ENCODE results near the gene AMMECR1.
"Not testable (repeated sequence)": the region's sequence is repeated elsewhere in the genome, so short reads cannot be mapped to it uniquely, and the experiment has no call there.

The AMMECR1 gene

DNA sequence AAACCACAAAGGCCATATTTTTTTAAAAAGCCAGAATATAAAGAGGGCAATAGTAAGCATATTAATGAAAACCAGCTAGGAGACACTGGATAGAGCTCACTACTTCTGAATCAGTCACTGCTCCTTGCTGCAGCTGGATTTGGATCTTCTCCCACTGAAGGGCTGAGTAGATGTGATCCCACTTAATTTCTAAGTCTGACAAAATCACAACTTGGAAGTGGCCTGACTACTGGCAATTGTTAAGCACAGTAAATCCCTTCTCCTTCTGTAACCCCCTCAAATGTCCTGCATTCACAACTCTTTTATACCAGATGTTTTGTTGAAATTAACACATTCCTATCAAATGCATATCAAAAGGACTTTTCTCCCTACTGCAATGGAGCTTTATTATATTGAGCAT lies 72.9 kb downstream of the AMMECR1 start:
- TF ChIP-seq, protein P1, sequence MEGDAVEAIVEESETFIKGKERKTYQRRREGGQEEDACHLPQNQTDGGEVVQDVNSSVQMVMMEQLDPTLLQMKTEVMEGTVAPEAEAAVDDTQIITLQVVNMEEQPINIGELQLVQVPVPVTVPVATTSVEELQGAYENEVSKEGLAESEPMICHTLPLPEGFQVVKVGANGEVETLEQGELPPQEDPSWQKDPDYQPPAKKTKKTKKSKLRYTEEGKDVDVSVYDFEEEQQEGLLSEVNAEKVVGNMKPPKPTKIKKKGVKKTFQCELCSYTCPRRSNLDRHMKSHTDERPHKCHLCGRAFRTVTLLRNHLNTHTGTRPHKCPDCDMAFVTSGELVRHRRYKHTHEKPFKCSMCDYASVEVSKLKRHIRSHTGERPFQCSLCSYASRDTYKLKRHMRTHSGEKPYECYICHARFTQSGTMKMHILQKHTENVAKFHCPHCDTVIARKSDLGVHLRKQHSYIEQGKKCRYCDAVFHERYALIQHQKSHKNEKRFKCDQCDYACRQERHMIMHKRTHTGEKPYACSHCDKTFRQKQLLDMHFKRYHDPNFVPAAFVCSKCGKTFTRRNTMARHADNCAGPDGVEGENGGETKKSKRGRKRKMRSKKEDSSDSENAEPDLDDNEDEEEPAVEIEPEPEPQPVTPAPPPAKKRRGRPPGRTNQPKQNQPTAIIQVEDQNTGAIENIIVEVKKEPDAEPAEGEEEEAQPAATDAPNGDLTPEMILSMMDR (IDR thresholded peaks at IDR 0.05; ENCODE audit: borderline replicate concordance, extremely low read depth, low read length, poor library complexity, severe bottlenecking) = no peak
- TF ChIP-seq EZH2 (IDR thresholded peaks at IDR 0.05; ENCODE audit: borderline replicate concordance, low read depth, low read length, severe bottlenecking) = no peak
- no peak for ATAC-seq (ENCODE audit: insufficient read depth, low read depth)
- Histone ChIP-seq H3K9me3 (ENCODE audit: insufficient read depth, low read length, severe bottlenecking) (no peaks in the 10 kb centered on the region), H3K4me2 (ENCODE audit: insufficient read depth, low read length) (no peak overlapping the region), H3K9ac (ENCODE audit: low read depth, low read length) (no peak overlapping the region), H3K4me1 (ENCODE audit: insufficient read depth, low read length) (no peaks in the 10 kb centered on the region), H2AFZ (ENCODE audit: low read depth, low read length) (no peak overlapping the region), H3K36me3 (ENCODE audit: insufficient read depth, low read length) (no peaks in the 10 kb centered on the region), H3K27me3 (ENCODE audit: insufficient read depth, low read length, poor library complexity) (no peaks in the 10 kb centered on the region), H3K79me2 (ENCODE audit: insufficient read depth, low read length) (no peaks in the 10 kb centered on the region), H4K20me1 (ENCODE audit: insufficient read depth, low read length) (no peaks in the 10 kb centered on the region), H3K27ac (ENCODE audit: low read length) (no peak overlapping the region), H3K4me3 (ENCODE audit: low read depth in 1 of 2, low read length in 2 of 2) (no peak overlapping the region)
- no peak for DNase-seq

DNA sequence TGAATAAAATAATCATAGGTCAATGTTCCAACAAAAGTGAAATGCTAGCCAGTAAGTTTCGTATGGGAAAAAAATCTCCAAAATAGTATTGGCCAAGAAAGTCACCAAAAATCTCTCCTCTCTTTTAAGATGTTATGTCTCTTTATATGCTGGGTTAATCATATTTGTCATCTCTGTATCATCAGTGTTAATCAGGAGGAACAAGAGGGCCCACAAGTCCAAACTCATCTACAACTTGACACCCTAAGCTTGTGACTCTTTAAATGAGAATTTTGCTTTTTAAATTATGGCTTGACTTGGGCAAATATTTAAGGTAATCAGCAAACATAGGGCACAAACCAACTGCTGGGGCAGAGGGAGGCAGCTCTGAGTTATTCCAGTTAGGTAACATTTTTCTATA lies 75.5 kb downstream of the AMMECR1 start:
- no peaks in the 10 kb centered on the region for H3K4me1 ChIP-seq (ENCODE audit: insufficient read depth, low read length)
- no peak overlapping the region for H2AFZ ChIP-seq (ENCODE audit: low read depth, low read length)
- ATAC-seq (ENCODE audit: insufficient read depth, low read depth) = no peak
- no peak overlapping the region for H3K9ac ChIP-seq (ENCODE audit: low read depth, low read length)
- no peaks in the 10 kb centered on the region for H4K20me1 ChIP-seq (ENCODE audit: insufficient read depth, low read length)
- H3K27me3 ChIP-seq (ENCODE audit: insufficient read depth, low read length, poor library complexity) = no peaks in the 10 kb centered on the region
- no peak for TF ChIP-seq EZH2 (IDR thresholded peaks at IDR 0.05; ENCODE audit: borderline replicate concordance, low read depth, low read length, severe bottlenecking)
- TF ChIP-seq, protein P1 (IDR thresholded peaks at IDR 0.05; ENCODE audit: borderline replicate concordance, extremely low read depth, low read length, poor library complexity, severe bottlenecking) = no peak
- no peaks in the 10 kb centered on the region for H3K9me3 ChIP-seq (ENCODE audit: insufficient read depth, low read length, severe bottlenecking)
- no peaks in the 10 kb centered on the region for H3K79me2 ChIP-seq (ENCODE audit: insufficient read depth, low read length)
- no peak for DNase-seq
- no peak overlapping the region for H3K4me3 ChIP-seq (ENCODE audit: low read depth in 1 of 2, low read length in 2 of 2)
- no peaks in the 10 kb centered on the region for H3K36me3 ChIP-seq (ENCODE audit: insufficient read depth, low read length)
- H3K4me2 ChIP-seq (ENCODE audit: insufficient read depth, low read length) = no peak overlapping the region
- H3K27ac ChIP-seq (ENCODE audit: low read length) = no peak overlapping the region

DNA sequence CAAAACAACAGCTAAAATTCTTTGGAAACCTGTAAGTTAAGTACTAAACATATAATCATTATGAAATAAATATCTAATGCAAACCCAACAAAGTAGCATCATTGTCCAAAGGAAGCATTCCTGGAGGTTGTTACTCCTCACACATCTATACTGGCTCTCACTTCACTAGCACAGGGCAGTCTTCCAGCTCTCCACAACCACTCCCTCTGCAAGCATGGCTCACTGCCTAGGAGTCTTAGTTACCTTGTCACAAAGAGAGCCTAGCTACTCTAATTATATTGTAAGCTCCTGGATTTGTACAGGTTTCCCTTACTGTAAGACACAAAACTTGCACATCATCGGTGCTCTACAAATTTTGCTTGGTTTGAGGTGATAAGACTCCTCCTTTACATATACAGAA lies 76.1 kb downstream of the AMMECR1 start:
- H3K27ac ChIP-seq (ENCODE audit: low read length) = no peak overlapping the region
- ATAC-seq (ENCODE audit: insufficient read depth, low read depth) = no peak

DNA sequence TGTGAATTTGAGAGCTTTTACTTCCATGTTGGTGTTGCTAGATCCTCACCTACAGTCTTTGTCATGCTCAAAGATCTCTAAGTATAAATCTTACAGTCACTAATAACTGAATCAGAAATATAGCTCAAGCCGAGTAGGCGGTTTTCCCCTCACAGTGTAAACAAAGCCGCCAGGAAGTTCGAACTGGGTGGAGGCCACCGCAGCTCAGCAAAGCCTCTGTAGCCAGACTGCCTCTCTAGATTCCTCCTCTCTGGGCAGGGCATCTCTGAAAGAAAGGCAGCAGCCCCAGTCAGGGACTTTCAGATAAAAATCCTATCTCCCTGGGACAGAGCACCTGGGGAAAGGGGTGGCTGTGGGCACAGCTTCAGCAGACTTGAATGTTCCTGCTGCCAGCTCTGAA lies 79.6 kb downstream of the AMMECR1 start:
- H3K79me2 ChIP-seq (ENCODE audit: insufficient read depth, low read length); H2AFZ ChIP-seq (ENCODE audit: low read depth, low read length); H3K36me3 ChIP-seq (ENCODE audit: insufficient read depth, low read length); H3K4me2 ChIP-seq (ENCODE audit: insufficient read depth, low read length); H3K9me3 ChIP-seq (ENCODE audit: insufficient read depth, low read length, severe bottlenecking); H3K27me3 ChIP-seq (ENCODE audit: insufficient read depth, low read length, poor library complexity); H4K20me1 ChIP-seq (ENCODE audit: insufficient read depth, low read length); H3K9ac ChIP-seq (ENCODE audit: low read depth, low read length); H3K4me1 ChIP-seq (ENCODE audit: insufficient read depth, low read length); H3K27ac ChIP-seq (ENCODE audit: low read length); H3K4me3 ChIP-seq (ENCODE audit: low read depth in 1 of 2, low read length in 2 of 2); ATAC-seq (ENCODE audit: insufficient read depth, low read depth); DNase-seq: not testable (repeated sequence)

More for the DNA sequence above, 76.1 kb downstream of the AMMECR1 start:
- Histone ChIP-seq H3K36me3 (ENCODE audit: insufficient read depth, low read length) (no peaks in the 10 kb centered on the region), H3K4me2 (ENCODE audit: insufficient read depth, low read length) (no peak overlapping the region), H3K9ac (ENCODE audit: low read depth, low read length) (no peak overlapping the region), H3K27me3 (ENCODE audit: insufficient read depth, low read length, poor library complexity) (no peaks in the 10 kb centered on the region), H4K20me1 (ENCODE audit: insufficient read depth, low read length) (no peaks in the 10 kb centered on the region), H3K9me3 (ENCODE audit: insufficient read depth, low read length, severe bottlenecking) (no peaks in the 10 kb centered on the region), H3K4me1 (ENCODE audit: insufficient read depth, low read length) (no peaks in the 10 kb centered on the region), H2AFZ (ENCODE audit: low read depth, low read length) (no peak overlapping the region), H3K4me3 (ENCODE audit: low read depth in 1 of 2, low read length in 2 of 2) (no peak overlapping the region), H3K79me2 (ENCODE audit: insufficient read depth, low read length) (no peaks in the 10 kb centered on the region)
- TF ChIP-seq EZH2 (IDR thresholded peaks at IDR 0.05; ENCODE audit: borderline replicate concordance, low read depth, low read length, severe bottlenecking) = no peak
- TF ChIP-seq, protein P1 (IDR thresholded peaks at IDR 0.05; ENCODE audit: borderline replicate concordance, extremely low read depth, low read length, poor library complexity, severe bottlenecking) = no peak
- DNase-seq = no peak

DNA sequence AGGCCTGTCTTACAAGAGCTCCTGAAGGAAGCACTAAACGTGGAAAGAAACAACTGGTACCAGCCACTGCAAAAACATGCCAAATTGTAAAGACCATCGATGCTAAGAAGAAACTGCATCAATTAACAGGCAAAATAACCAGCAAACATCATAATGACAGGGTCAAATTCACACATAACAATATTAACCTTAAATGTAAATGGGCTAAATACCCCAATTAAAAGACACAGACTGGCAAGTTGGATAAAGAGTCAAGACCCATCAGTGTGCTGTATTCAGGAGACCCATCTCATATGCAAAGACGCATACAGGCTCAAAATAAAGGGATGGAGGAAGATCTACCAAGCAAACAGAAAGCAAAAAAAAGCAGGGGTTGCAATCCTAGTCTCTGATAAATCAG lies 86.4 kb downstream of the AMMECR1 start:
- not testable (repeated sequence) for H4K20me1 ChIP-seq (ENCODE audit: insufficient read depth, low read length); H3K9ac ChIP-seq (ENCODE audit: low read depth, low read length); H3K4me1 ChIP-seq (ENCODE audit: insufficient read depth, low read length); H3K27ac ChIP-seq (ENCODE audit: low read length); H3K36me3 ChIP-seq (ENCODE audit: insufficient read depth, low read length); H2AFZ ChIP-seq (ENCODE audit: low read depth, low read length); H3K79me2 ChIP-seq (ENCODE audit: insufficient read depth, low read length); H3K4me3 ChIP-seq (ENCODE audit: low read depth in 1 of 2, low read length in 2 of 2); H3K27me3 ChIP-seq (ENCODE audit: insufficient read depth, low read length, poor library complexity); H3K9me3 ChIP-seq (ENCODE audit: insufficient read depth, low read length, severe bottlenecking); ATAC-seq (ENCODE audit: insufficient read depth, low read depth); DNase-seq; H3K4me2 ChIP-seq (ENCODE audit: insufficient read depth, low read length)

DNA sequence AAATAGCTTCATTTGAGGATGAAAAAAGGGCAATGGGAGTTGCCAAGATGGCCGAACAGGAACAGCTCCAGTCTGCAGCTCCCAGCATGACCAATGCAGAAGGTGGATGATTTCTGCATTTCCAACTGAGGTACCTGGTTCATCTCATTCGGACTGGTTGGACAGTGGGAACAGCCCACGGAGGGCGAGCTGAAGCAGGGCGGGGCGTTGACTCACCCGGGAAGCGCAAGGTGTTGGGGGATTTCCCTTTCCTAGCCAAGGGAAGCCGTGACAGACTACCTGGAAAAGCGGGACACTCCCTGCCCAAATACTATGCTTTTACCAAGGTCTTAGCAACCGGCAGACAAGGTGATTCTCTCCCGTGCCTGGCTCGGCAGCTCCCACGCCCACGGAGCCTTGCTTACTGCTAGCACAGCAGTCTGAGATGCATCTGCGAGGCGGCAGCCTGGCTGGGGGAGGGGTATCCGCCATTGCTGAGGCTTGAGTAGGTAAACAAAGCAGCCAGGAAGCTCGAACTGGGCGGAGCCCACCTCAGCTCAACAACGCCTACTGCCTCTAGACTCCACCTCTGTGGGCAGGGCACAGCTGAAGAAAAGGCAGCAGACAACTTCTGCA lies 88.3 kb downstream of the AMMECR1 start:
- not testable (repeated sequence) for H3K36me3 ChIP-seq (ENCODE audit: insufficient read depth, low read length); H3K79me2 ChIP-seq (ENCODE audit: insufficient read depth, low read length); H2AFZ ChIP-seq (ENCODE audit: low read depth, low read length); H3K27ac ChIP-seq (ENCODE audit: low read length); H4K20me1 ChIP-seq (ENCODE audit: insufficient read depth, low read length); H3K4me2 ChIP-seq (ENCODE audit: insufficient read depth, low read length); H3K9ac ChIP-seq (ENCODE audit: low read depth, low read length); H3K27me3 ChIP-seq (ENCODE audit: insufficient read depth, low read length, poor library complexity); ATAC-seq (ENCODE audit: insufficient read depth, low read depth); H3K4me3 ChIP-seq (ENCODE audit: low read depth in 1 of 2, low read length in 2 of 2); H3K4me1 ChIP-seq (ENCODE audit: insufficient read depth, low read length); H3K9me3 ChIP-seq (ENCODE audit: insufficient read depth, low read length, severe bottlenecking)
- peak; percentile 19 for DNase-seq
